Liver (tissue), 9 donors: ENCODE data around the gene TNFRSF13B. TPM values are rescaled to one million over a fixed set of nuclear protein-coding genes. Genes with fewer than 3 reads are reported as not detected.

Experiments used
- DNase-seq: peaks from one replicate; pipeline ENCODE4 v3.0.0-alpha.2; 2017; ENCODE audit warnings: low spot score
- H3K27ac ChIP-seq, 2 donors: one replicate each; pipeline ENCODE4 v1.7.0; 2013; ENCODE audit warnings: inconsistent platforms in 2 of 2, low read length in 2 of 2, control low read depth in 1 of 2, low read depth in 1 of 2, mild to moderate bottlenecking in 1 of 2
- H3K27me3 ChIP-seq, 4 donors: one replicate each; pipeline versions ENCODE4 v1.6.1 to v1.7.0; 2013; ENCODE audit warnings: low read length in 3 of 4, inconsistent platforms in 1 of 4, mild to moderate bottlenecking in 1 of 4, moderate library complexity in 1 of 4; ENCODE audit not compliant: control insufficient read depth in 4 of 4, insufficient read depth in 4 of 4
- H3K36me3 ChIP-seq, 4 donors: one replicate each; pipeline versions ENCODE4 v1.6.1 to v1.7.0; 2013; ENCODE audit warnings: low read length in 3 of 4, mild to moderate bottlenecking in 3 of 4, low read depth in 1 of 4, moderate library complexity in 1 of 4; ENCODE audit not compliant: control insufficient read depth in 4 of 4, insufficient read depth in 3 of 4
- H3K4me1 ChIP-seq, 4 donors: one replicate each; pipeline versions ENCODE4 v1.6.1 to v1.7.0; 2013; ENCODE audit warnings: low read length in 3 of 4, mild to moderate bottlenecking in 3 of 4, moderate library complexity in 1 of 4; ENCODE audit not compliant: control insufficient read depth in 4 of 4, insufficient read depth in 4 of 4
- H3K4me3 ChIP-seq, 3 donors: one replicate each; pipeline versions ENCODE4 v1.6.1 to v1.7.0; 2013; ENCODE audit warnings: low read length in 3 of 3, control low read depth in 1 of 3, low read depth in 1 of 3, mild to moderate bottlenecking in 1 of 3
- H3K9ac ChIP-seq, 2 donors: one replicate each; pipeline ENCODE4 v1.7.0; 2013; ENCODE audit warnings: low read length in 2 of 2, mild to moderate bottlenecking in 2 of 2, moderate library complexity in 2 of 2, control low read depth in 1 of 2, low read depth in 1 of 2
- H3K9me3 ChIP-seq, 4 donors: one replicate each; pipeline versions ENCODE4 v1.6.1 to v1.7.0; 2013; ENCODE audit warnings: low read length in 3 of 4; ENCODE audit not compliant: control insufficient read depth in 4 of 4
- EGR1 ChIP-seq, 2 donors: IDR thresholded peaks; 2 replicates each; pipeline ENCODE4 v1.6.1; 2016 to 2018; ENCODE audit warnings: antibody characterized with exemption in 2 of 2, low read depth in 2 of 2
- FOXA1 ChIP-seq: IDR thresholded peaks from 2 replicates; pipeline ENCODE4 v1.6.1; 2016; ENCODE audit warnings: antibody characterized with exemption
- FOXA2 ChIP-seq: IDR thresholded peaks from 2 replicates; pipeline ENCODE4 v1.6.1; 2016; ENCODE audit warnings: antibody characterized with exemption
- GABPA ChIP-seq, 2 donors: IDR thresholded peaks in 1 of 2; conservative IDR thresholded peaks in 1 of 2; 2 replicates each; pipeline ENCODE4 v1.6.1; 2016; ENCODE audit warnings: antibody characterized with exemption in 2 of 2, mild to moderate bottlenecking in 1 of 2, moderate library complexity in 1 of 2
- HNF4A ChIP-seq, 2 donors: conservative IDR thresholded peaks; 2 replicates each; pipeline ENCODE4 v1.6.1; 2016; ENCODE audit warnings: antibody characterized with exemption in 2 of 2, mild to moderate bottlenecking in 2 of 2
- HNF4G ChIP-seq: IDR thresholded peaks from 2 replicates; pipeline ENCODE4 v1.6.1; 2016; ENCODE audit warnings: antibody characterized with exemption
- JUND ChIP-seq, 2 donors: IDR thresholded peaks; 2 replicates each; pipeline ENCODE4 v1.6.1; 2016; ENCODE audit warnings: antibody characterized with exemption in 2 of 2
- NR2F2 ChIP-seq: IDR thresholded peaks from 2 replicates; pipeline ENCODE4 v1.6.1; 2016; ENCODE audit warnings: antibody characterized with exemption
- RAD21 ChIP-seq, 2 donors: IDR thresholded peaks; 2 replicates each; pipeline ENCODE4 v1.6.1; 2016; ENCODE audit warnings: antibody characterized with exemption in 2 of 2, mild to moderate bottlenecking in 2 of 2
- RXRA ChIP-seq, 2 donors: IDR thresholded peaks; 2 replicates each; pipeline ENCODE4 v1.6.1; 2017 to 2018; ENCODE audit warnings: antibody characterized with exemption in 2 of 2, mild to moderate bottlenecking in 1 of 2
- SP1 ChIP-seq: IDR thresholded peaks from 2 replicates; pipeline ENCODE4 v1.6.1; 2018; ENCODE audit warnings: antibody characterized with exemption, mild to moderate bottlenecking
- TAF1 ChIP-seq: conservative IDR thresholded peaks from 2 replicates; pipeline ENCODE4 v1.6.1; 2016; ENCODE audit warnings: antibody characterized with exemption, mild to moderate bottlenecking
- YY1 ChIP-seq: IDR thresholded peaks from 2 replicates; pipeline ENCODE4 v1.6.1; 2016; ENCODE audit warnings: antibody characterized with exemption, mild to moderate bottlenecking
- WGBS: extraction: QIAGEN DNeasy Blood & Tissue Kit; methylation state at CpG from one replicate; pipeline ENCODE4 v1.1.7; 2013; 5-methylcytosine and 5-hydroxymethylcytosine counted together
- polyA plus RNA-seq, 2 donors: library from polyadenylated mRNA; stranded (reverse) in 1 of 2; unstranded in 1 of 2; fragments of 200-250 nt in 1 of 2; fragments of >200 nt in 1 of 2; fragmentation: Nextera tagmentation in 1 of 2; extraction: Ambion mirVana in 1 of 2; gene quantifications; one replicate each; pipeline versions ENCODE4 v1.2.1 to v1.2.3, GENCODE V29; 2013 to 2015
- total RNA-seq, 2 donors: library from RNA; depleted of rRNA; stranded (reverse); fragments of >200 nt; gene quantifications; one replicate each; pipeline ENCODE4 v1.2.3, GENCODE V29; 2014
- TF ChIP-seq, protein P1 (sequence below): IDR thresholded peaks from 2 replicates; pipeline ENCODE4 v1.6.1; 2016; ENCODE audit warnings: antibody characterized with exemption
- TF ChIP-seq, protein P2 (sequence below): IDR thresholded peaks from 2 replicates; pipeline ENCODE4 v1.6.1; 2016; ENCODE audit warnings: antibody characterized with exemption
- TF ChIP-seq, protein P3 (sequence below): fragments of 150-350 bp; IDR thresholded peaks from 2 replicates; pipeline ENCODE4 v1.5.1; 2017; ENCODE audit warnings: improper control_type of control experiment, low read depth, low read length; ENCODE audit not compliant: missing input control
- TF ChIP-seq, protein P4 (sequence below): IDR thresholded peaks from 2 replicates; pipeline ENCODE4 v1.6.1; 2016; ENCODE audit warnings: antibody characterized with exemption
- TF ChIP-seq, protein P5 (sequence below): IDR thresholded peaks from 2 replicates; pipeline ENCODE4 v1.6.1; 2016; ENCODE audit warnings: antibody characterized with exemption, mild to moderate bottlenecking
- donor health status: healthy.
- donor health status: healthy.
- donor health status: healthy.
- donor health status: healthy.
- donor health status: healthy.

TNFRSF13B gene
- total and polyA plus RNA-seq, 4 donors = 0.17 to 0.26 TPM; not detected in 2

DNA sequence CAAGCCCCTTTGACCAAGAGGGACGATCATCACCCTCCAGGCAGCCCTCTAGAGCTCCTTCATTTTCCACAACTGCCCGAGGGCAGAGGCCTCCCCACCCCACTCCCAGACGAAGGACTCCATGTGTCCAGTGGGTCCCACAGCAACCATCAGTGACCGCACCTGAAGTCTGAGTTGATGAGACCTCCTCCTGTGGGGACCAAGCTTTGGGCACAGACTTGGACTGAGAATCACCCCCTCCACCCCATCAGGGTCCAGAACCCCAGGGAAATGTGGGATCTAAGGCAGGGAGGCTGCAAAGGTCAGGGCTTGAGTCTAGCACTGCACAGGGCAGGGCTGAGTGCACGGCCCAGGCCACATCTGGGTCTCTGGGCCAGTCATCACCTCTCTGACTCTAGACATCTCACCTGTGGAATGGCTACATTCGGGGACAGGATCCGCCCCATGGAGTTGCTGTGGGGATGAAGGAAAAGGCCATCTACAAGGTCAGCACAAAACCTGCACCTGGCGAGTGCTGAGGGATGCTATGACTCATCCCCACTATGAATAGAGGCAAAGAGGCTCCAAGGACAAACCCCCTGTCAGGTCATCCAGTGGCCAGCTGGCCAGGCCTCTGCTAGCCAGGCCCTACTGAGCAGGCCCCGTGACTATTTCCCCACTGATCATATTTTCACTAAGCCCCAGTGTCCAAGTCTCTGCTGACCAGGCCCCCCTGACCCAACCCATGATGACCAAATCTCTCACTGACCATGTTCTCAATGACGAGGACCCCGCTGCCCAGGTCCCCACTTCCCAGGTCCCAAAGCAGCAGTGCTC lies 38.4 kb downstream of the TNFRSF13B start:
- no peak overlapping the region for H3K9ac ChIP-seq
- no peaks in the 10 kb centered on the region for H3K27me3 ChIP-seq
- no peak overlapping the region for H3K4me3 ChIP-seq
- H3K36me3 ChIP-seq = no peaks in the 10 kb centered on the region
- H3K9me3 ChIP-seq = no peaks in the 10 kb centered on the region
- H3K4me1 ChIP-seq = no peaks in the 10 kb centered on the region
- TF ChIP-seq FOXA1 = no peak
- TF ChIP-seq YY1 = no peak
- no peak for TF ChIP-seq JUND (IDR thresholded peaks at IDR 0.05)
- TF ChIP-seq TAF1 = no peak
- TF ChIP-seq, protein P1, sequence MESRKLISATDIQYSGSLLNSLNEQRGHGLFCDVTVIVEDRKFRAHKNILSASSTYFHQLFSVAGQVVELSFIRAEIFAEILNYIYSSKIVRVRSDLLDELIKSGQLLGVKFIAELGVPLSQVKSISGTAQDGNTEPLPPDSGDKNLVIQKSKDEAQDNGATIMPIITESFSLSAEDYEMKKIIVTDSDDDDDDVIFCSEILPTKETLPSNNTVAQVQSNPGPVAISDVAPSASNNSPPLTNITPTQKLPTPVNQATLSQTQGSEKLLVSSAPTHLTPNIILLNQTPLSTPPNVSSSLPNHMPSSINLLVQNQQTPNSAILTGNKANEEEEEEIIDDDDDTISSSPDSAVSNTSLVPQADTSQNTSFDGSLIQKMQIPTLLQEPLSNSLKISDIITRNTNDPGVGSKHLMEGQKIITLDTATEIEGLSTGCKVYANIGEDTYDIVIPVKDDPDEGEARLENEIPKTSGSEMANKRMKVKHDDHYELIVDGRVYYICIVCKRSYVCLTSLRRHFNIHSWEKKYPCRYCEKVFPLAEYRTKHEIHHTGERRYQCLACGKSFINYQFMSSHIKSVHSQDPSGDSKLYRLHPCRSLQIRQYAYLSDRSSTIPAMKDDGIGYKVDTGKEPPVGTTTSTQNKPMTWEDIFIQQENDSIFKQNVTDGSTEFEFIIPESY = no peak
- TF ChIP-seq, protein P2, sequence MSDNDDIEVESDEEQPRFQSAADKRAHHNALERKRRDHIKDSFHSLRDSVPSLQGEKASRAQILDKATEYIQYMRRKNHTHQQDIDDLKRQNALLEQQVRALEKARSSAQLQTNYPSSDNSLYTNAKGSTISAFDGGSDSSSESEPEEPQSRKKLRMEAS = no peak
- TF ChIP-seq FOXA2 = no peak
- TF ChIP-seq SP1 = no peak
- TF ChIP-seq, protein P3, sequence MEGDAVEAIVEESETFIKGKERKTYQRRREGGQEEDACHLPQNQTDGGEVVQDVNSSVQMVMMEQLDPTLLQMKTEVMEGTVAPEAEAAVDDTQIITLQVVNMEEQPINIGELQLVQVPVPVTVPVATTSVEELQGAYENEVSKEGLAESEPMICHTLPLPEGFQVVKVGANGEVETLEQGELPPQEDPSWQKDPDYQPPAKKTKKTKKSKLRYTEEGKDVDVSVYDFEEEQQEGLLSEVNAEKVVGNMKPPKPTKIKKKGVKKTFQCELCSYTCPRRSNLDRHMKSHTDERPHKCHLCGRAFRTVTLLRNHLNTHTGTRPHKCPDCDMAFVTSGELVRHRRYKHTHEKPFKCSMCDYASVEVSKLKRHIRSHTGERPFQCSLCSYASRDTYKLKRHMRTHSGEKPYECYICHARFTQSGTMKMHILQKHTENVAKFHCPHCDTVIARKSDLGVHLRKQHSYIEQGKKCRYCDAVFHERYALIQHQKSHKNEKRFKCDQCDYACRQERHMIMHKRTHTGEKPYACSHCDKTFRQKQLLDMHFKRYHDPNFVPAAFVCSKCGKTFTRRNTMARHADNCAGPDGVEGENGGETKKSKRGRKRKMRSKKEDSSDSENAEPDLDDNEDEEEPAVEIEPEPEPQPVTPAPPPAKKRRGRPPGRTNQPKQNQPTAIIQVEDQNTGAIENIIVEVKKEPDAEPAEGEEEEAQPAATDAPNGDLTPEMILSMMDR = no peak
- TF ChIP-seq, protein P4, sequence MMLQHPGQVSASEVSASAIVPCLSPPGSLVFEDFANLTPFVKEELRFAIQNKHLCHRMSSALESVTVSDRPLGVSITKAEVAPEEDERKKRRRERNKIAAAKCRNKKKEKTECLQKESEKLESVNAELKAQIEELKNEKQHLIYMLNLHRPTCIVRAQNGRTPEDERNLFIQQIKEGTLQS = no peak
- no peak for TF ChIP-seq EGR1 (IDR thresholded peaks at IDR 0.05; ENCODE audit: low read depth in 2 of 2)
- TF ChIP-seq HNF4A (conservative IDR thresholded peaks at IDR 0.05) = no peak
- TF ChIP-seq, protein P5, sequence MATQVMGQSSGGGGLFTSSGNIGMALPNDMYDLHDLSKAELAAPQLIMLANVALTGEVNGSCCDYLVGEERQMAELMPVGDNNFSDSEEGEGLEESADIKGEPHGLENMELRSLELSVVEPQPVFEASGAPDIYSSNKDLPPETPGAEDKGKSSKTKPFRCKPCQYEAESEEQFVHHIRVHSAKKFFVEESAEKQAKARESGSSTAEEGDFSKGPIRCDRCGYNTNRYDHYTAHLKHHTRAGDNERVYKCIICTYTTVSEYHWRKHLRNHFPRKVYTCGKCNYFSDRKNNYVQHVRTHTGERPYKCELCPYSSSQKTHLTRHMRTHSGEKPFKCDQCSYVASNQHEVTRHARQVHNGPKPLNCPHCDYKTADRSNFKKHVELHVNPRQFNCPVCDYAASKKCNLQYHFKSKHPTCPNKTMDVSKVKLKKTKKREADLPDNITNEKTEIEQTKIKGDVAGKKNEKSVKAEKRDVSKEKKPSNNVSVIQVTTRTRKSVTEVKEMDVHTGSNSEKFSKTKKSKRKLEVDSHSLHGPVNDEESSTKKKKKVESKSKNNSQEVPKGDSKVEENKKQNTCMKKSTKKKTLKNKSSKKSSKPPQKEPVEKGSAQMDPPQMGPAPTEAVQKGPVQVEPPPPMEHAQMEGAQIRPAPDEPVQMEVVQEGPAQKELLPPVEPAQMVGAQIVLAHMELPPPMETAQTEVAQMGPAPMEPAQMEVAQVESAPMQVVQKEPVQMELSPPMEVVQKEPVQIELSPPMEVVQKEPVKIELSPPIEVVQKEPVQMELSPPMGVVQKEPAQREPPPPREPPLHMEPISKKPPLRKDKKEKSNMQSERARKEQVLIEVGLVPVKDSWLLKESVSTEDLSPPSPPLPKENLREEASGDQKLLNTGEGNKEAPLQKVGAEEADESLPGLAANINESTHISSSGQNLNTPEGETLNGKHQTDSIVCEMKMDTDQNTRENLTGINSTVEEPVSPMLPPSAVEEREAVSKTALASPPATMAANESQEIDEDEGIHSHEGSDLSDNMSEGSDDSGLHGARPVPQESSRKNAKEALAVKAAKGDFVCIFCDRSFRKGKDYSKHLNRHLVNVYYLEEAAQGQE = no peak
- no peak for TF ChIP-seq GABPA (IDR thresholded peaks at IDR 0.05 in 1 of 2, conservative IDR thresholded peaks at IDR 0.05 in 1 of 2)
- no peak for TF ChIP-seq NR2F2
- TF ChIP-seq RXRA (IDR thresholded peaks at IDR 0.05) = no peak
- TF ChIP-seq HNF4G = no peak
- no peak for TF ChIP-seq RAD21 (IDR thresholded peaks at IDR 0.05)
- WGBS = 89% methylated on average over 11 of the region's 11 CpGs
- H3K27ac ChIP-seq = no peak overlapping the region
- no peak for DNase-seq
